Activated naive CD4-positive, alpha-beta T cell treated with anti-CD3 and anti-CD28 coated beads, Interleukin-2, amount 10 ng/mL, durations not matched to agents 7 days and 5 days (primary cell): ENCODE results near the gene ZNF778.

Experiments
- CTCF ChIA-PET: fragments of 350-600 bp; sonication (Branson Sonifier 250); formaldehyde crosslinking; loops from one replicate; lab custom pipeline; 2021; ENCODE audit warnings: antibody characterized with exemption; lab: Charles Lee
- DNase-seq: peaks from one replicate; pipeline ENCODE4 v3.0.0-alpha.2; 2020
- H3K27ac Mint-ChIP-seq: one replicate; pipeline ENCODE4 v1.8.0; 2021; ENCODE audit warnings: mild to moderate bottlenecking, moderate library complexity, mixed read lengths
- H3K27me3 Mint-ChIP-seq: one replicate; pipeline ENCODE4 v1.8.0; 2021; ENCODE audit warnings: mild to moderate bottlenecking, mixed read lengths
- H3K36me3 Mint-ChIP-seq: one replicate; pipeline ENCODE4 v1.8.0; 2021; ENCODE audit warnings: mixed read lengths
- H3K4me1 Mint-ChIP-seq: one replicate; pipeline ENCODE4 v1.8.0; 2021; ENCODE audit warnings: mixed read lengths
- H3K4me3 Mint-ChIP-seq: one replicate; pipeline ENCODE4 v1.8.0; 2021; ENCODE audit warnings: mild to moderate bottlenecking, moderate library complexity, mixed read lengths
- H3K9me3 Mint-ChIP-seq: one replicate; pipeline ENCODE4 v1.8.0; 2021; ENCODE audit warnings: mixed read lengths

The ZNF778 gene

DNA sequence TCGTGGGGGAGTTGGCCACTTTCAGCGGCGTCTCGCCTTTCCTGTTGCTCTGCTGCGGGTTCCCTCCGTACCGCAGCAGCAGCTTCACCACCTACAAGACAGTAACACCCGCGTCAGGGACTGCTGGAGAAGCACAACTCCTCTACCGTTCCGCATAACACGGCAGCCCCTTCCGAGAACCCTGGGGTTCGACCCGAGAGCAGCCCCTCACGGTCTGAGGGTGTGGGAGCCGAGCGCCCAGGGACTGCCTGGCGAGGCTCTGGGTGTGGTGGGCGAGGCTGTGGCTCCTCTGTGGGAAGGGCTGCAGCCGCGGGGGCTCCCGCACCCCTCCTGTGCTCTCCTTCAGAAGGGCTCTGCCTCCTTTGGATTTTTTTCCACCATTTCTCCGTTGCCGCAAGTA, 68.6 kb downstream of the ZNF778 start:
- Mint-ChIP-seq H3K4me1 (peaks cover 4% of the 10 kb centered on the region), H3K9me3 (no peaks in the 10 kb centered on the region), H3K27ac (peak overlapping the region; percentile 30), H3K27me3 (no peaks in the 10 kb centered on the region), H3K4me3 (no peak overlapping the region), H3K36me3 (peaks cover 20% of the 10 kb centered on the region)
- DNase-seq, result no peak
- CTCF ChIA-PET, result no interaction called here
